Right hindlimb (tissue), 1 donor: ENCODE results near the gene OMG.
"Not testable (repeated sequence)": the region's sequence is repeated elsewhere in the genome, so short reads cannot be mapped to it uniquely, and the experiment has no call there.

Source experiments
- DNase-seq: peaks from one replicate; pipeline ENCODE4 v3.0.0-alpha.2; 2018

The OMG gene

DNA sequence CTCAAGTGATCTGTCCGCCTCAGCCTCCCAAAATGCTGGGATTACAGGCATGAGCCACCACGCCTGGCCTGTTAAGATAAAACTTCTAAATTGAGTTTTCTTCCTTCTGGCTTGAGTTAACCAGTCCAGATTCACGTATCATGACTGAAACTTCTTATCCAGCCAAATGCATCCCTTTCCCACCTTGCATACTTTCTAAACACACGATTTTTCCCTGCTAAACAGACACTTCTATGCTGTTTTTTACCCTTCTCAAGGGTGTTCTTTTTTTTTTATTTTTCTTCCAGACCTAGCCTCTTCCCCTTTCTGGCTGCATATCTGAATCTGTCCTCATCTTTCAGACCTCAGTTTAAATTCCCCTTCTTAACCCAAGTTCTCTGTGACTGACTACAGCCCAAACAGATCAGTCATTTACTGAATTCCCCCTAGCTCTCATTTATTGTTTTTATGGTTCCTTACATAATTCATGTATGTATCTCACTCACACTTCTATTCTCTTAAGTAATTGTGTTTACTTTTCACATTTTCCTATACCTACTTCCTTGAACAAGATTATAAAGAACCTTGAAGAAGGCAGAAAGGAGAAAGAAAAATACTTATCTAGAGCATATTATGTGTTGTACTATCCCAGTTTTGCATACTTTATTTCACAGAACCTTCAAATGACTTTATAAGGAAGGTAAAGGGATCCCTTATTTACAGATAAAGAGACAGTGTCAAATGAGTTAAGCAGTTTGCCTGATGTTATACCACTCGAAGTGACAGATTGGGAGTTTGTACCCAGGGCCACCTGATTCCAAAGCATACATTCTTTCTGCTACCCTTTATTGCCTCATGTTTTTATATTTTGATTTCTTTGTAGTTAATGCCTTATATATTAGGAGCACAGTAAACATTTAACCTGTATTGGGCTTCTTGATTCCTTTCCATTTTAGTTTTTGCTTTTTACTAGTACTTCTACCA lies 11.6 kb upstream of the OMG start:
- DNase-seq: no peak

DNA sequence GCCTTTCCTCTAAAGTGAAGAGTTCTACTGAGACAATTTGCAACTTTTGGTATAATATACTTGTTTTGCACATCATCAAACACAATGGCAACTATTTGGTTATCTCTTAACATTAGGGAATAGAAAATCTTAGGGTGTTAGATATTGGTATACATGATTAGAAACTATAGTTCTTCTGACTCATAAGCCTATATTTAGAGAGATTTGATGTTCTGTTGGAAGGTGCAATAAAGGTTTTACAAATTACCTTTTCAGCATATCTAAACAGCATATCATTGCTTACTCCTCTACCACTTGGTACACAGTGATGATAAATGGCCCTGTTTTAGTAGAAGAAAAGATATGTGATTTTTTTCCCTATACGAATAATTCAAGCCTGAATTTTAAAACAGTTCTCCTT lies 10.6 kb upstream of the OMG start:
- no peak for DNase-seq

DNA sequence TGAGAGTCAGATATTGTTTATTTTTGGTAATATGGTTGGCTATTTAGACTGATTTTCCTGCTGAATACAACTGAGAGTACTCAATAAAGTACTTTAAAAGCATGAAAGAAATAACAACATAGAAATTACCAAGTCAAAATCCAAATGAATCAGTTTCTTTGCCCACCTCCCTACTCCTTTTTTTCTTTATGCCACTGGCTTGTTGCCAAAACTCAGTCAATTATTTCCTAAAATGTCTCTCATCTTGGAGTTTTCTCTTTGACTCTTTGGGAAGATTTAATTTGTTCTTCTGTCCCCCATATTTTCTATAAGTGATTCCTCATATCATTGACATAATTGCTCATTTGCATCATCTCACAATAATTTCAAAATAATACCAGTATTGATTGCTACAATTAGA lies 2.6 kb upstream of the OMG start:
- DNase-seq: no peak

DNA sequence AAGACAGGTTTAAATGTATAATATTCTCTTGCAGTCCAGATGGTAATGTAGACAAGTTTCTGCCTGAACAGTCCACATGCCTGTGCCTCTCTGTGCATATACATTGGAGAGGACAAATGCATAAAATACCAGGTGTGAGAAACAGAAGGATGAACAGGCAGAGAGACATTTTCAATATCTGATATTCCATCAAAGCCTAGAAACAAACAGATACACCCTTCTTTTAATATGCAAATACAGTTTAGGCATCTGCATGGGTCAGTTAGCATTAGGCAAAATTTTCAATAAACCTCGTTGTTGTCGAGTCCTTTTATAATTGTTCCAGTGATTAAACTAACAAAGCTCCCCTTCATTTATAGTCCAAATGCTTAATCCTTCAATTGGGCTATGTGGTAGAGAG lies 897 bp downstream of the OMG start:
- no peak for DNase-seq

DNA sequence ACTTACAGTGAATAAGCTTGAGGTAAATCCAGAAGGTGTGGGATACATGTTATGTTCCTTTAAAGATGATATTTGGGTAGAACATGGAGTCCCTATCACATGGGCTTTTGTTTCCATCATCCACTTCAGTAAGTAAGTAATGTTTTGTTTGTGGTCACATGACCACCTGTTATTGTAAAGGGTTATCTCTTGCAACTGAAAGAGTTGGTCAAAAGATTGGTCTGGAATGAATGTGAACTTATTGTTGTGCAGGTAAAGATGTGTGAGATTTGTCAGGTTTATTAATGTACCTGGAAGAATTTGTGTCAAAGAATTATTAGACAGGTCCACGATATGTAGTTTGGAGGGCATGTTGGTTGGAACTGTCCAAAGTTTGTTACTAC lies 1.6 kb downstream of the OMG start:
- DNase-seq: no peak

DNA sequence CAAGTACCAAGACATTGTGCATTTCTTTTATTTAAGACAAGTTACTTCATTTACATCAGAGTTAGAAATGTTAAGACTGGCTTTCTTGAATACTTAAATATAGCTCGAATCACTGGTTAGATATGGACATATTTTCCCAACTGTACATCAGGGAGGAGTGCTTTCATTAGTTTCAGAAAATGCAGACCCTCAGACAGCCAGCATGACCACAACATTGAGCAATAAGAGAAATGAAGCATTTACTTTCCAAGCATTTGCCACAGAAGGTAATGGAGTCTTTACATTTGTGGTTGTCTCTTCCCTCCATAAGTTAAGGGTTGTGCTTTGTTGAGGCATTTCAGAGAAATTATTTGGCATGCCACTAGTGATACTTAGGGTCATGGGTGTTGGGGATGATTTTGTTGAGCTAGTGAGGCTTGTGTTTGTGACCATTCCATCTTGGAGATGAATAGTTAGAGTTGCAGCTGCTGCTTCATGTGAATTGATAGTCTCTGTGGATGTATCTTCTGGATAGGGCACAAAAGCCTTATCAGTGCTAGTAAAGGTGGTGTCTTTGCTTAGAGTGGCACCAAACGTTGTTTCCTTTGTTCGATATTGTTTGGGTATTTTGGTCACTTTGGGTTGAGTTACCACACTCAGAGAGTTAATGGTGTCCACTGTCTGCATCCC lies 2.1 kb downstream of the OMG start:
- DNase-seq: no peak

DNA sequence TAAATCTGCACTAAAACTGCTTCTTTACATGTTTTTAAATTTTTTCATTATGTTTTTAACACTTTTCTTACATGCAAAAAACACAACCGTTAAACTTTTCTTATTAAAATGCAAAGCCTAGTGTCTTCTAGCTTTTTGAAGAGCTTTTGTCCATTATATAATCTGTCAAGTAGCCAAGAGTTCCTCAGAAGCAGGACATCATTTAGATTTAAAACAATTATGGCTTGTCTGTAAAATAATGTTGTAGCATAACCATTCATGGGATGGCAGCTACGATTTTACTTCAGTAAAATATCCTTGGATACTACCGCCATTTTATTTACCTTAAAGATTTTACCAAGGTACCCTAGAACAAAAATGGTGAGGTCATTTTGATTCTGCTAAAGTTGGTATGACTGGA lies 2.8 kb downstream of the OMG start:
- no peak for DNase-seq

DNA sequence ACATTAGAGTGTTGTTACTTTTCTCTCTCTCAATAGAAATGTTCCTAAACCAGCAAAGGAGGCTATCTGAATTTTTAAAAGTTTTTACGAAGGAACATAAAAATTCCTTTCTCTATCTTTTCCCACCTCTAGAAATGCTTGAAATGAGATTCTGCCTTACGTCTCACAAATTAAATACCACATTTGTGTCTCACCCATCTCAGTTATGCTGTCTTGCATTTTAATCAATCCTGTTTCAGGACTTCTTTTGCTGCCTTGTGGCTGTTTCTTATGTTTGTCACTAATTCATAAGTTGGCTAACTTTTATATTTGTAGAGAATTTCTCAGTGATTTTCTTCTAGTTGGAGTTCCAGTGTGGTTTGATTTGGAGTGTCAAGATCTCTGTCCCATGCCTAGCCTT lies 3.5 kb downstream of the OMG start:
- no peak for DNase-seq

DNA sequence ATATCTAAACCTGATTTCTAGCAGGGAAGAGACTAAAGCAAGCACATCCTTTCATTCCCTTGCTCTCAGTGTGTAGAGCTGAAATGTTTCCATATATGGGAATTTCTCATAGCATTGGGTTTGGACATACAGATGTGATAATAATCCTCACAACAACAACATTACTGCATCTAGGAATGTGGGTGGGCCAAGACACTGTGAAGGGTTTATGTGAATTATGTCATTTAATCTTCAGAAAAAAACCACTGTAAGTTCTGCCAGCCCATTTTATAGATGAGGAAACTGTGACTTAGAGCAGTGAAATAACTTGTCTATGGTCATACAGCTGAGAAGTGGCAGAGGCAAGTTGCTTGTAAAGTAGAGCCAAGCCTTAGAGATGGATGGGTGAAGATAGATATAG lies 5.2 kb downstream of the OMG start:
- no peak for DNase-seq

DNA sequence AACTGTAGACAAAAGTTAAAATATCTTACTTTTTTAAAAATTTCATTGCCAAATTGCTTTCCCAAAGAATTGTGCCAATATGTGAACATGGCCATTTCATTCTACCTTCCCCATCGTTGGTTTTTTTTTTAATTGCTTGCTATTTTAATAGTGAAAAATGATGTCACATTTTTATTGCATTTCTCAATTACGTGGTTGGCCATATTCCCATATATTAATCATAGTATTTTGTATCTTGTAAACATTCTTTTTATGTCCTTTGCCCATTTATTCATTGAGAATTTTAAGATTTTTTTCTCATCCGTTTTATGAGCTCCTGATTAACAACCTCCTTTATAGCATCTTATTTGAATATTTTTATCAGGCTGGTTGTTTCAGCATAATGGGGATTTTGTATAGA lies 7.2 kb downstream of the OMG start:
- DNase-seq: no peak

DNA sequence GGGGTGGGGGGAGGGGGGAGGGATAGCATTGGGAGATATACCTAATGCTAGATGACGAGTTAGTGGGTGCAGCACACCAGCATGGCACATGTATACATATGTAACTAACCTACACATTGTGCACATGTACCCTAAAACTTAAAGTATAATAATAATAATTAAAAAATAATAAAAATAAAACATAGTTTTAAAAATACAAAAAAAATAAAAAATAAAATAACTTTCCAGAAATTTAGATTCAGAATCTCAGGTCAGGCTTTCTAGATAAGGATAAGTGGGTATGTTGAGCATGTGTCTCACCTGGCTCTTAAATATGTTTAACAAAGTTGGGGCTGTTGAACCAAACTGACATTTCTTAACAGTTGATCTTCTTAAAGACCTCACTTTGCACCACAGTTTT lies 9.1 kb downstream of the OMG start:
- DNase-seq: not testable (repeated sequence)

DNA sequence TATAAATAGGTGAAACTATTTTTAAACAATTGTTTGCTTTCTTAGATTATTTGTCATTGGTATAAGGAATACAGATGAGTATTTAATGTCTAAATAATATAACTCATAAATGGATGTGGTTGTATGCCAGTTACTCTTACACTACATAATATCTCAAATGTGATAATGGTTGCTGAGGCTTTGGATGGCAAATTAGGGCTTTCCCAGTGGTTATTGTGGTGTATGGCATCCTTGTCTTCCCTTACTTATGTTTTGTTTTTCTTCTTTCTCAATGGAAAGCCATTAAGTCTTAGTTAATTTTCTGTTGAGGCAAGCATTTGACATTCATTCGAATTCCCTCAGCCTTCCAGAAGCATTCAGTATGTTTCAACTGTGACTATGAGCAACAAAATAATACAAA lies 10.5 kb downstream of the OMG start:
- DNase-seq: no peak

DNA sequence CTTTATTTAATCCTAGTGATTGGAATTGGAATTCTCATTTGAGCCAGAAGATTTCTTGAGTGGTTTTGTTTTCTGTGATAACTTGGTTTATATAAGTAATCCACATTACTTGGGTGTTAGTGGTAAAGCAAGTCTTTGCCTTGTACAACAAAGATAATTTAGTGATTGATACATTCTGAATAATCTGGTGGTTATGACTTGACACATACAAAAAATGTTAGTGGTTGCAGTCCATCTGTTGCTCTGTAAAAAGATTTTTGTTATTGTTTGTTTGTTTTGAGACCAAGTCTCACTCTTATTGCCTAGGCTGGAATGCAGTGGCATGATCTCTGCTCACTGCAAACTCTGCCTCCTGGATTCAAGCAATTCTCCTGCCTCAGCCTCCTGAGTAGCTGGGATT lies 13.2 kb downstream of the OMG start:
- no peak for DNase-seq

DNA sequence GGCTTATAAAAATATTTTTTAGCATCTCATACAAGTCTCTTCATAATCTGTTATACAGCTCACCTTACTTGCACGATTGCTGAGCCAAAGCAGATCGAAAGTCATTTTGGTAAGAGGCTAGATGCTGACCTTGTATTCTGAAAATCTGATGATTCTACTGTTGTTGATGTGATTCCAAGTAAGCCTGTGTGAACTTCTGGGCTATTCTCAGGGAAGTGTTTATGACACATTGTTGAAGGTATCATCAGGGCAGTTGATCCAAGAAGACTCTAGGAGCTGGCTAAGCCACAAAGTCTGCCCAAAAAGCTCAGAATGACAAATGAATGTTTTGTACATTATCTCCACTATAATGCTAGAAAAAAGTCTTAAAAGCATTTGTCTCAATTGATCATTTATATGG lies 16.0 kb downstream of the OMG start:
- no peak for DNase-seq

DNA sequence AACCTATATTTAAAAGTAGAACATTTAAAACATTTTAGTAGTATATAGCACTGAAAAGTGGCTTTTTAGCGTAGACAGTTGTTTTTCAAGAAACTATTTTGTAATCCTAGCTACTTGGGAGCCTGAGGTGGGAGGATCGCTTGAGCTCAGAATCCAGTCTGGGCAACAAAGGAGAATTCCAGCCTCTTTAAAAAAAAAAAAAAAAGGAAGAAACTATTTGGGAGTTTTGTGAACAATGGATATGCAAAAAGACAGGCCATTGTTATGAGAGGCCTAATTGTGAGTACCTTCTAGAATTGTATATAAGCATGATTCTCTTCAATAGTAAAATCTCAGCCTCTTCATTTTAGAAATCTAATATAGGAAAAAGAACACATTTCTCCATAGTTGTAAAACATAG lies 17.6 kb downstream of the OMG start:
- no peak for DNase-seq

DNA sequence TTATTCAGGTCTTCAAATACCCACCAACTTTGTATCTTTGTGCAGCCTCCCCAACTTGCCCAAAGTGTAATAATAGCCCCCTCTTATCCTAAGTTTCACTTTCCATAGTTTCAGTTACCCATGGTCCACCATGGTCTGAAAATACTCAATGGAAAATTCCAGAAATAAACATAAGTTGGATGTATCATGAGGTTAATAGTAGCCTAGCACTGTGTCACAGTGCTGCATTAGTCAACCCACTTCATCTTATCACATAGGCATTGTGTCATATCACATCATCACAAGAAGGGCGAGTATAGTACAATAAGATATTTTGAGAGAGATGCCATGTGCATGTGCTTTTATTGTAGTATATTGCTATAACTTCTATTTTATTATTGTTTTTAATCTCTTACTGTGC lies 21.9 kb downstream of the OMG start:
- no peak for DNase-seq

DNA sequence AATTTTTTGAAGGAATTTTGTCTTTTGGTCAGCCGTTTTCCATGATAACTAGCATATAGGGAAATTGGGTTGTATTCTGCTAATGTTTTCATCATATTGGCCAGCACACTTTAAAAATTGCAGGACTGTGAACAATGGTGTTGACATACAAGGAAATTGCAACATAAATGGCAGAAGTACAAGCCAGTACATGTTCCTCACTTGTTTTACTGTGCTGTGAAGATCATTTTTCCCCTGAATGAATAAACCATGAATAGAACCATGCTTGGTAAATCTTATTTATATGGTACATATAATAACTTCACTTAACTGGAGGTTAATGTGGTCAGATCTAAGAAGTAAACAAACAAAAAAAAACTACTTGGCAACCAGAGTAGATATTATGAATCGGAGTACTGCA lies 22.8 kb downstream of the OMG start:
- no peak for DNase-seq

DNA sequence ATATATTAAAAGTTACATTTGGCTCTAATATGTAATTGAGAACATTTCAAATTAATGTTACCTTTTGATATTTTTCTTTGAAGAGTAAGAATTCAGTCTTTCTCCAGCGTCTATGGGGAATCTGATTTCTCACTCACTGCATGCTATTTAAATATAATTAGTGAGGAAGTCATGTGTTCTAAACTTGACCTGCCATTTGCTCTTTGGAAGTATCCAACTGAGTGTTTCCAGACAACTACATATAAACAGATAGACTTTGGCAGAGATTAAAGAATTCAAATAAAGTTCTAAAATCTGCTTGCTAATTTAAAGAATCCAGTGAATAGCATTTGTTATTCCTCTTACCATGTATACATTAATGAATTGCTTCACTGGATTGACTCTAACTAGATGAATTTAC lies 23.5 kb downstream of the OMG start:
- DNase-seq: no peak

DNA sequence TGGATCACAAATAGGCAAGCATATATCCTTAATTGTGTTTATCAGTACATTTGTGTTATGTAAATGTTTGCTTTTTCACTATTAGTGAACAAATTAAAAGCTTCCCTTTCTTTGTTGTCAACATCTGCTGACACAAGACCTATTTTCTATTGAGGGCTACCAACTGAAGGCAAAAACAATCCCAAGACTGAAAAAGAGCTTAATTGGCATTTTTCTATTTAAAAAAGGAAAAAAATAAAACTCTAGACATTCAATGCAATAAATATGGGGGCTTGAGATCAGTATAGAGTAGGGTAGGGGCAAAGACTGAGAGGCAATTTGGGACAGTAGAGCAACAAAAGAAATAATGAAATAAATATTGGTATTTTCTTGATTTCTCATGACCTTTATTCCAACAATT lies 24.2 kb downstream of the OMG start:
- DNase-seq: no peak

DNA sequence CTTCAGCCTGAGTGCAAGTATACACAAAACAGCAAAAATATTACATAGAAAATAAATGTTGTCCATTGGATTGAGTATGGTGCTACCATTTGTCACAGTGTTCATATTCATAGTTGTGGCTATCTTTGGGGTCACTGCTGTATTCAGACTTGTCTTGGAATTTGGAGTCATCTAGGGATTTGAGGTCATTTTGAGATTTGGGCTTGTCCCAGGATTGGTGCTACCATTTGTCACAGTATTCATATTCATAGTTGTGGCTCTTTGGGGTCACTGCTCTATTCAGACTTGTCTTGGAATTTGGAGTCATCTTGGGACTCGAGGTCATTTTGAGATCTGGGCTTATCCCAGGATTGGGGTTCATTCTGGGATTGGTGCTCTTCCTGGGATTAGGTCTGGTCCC lies 24.8 kb downstream of the OMG start:
- DNase-seq: no peak

DNA sequence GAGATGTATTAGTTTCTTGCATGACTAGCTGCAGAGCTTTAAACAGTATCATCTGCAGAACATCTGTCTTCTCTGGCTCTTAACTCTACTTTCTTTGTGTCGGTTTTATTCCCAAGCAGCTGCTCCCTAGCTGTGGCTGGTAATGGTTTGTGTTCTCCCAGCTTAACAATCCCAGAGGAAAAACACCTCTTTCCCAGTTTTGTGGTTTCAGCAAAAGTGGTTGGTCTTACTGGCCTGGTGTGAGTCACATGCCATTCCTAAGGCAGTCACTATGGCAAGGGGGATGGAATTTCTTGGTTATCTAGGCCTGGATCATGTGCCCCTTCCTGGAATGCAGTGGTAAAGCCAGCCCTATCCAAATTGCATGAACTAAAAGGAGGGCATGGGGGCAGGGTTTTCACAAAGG lies 27.5 kb downstream of the OMG start:
- peak; percentile 30 for DNase-seq

DNA sequence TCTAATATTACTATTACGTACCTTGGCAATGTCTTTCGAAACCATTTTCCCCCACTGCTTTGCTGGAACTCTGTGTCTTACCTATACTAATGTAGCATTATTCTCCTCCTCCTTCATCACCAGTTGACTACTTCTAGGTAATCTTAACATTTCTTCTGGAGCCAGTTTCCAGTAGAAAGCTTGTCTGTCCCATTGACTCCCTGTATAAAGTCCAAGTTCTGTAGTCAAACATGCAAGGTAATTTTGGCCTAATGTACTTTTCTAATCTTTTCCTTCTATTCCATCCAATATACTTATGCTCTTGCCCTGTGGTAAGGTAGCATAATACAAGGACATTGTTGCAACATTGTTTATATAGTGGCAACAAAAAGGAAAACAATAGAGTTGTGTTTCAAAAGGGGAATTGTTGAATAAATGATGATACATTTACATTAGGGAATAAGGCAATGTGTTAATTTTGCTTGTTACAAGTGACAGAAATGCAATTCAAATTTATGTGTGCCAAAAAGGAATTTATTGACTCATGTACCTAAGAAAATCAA lies 27.9 kb downstream of the OMG start:
- no peak for DNase-seq

DNA sequence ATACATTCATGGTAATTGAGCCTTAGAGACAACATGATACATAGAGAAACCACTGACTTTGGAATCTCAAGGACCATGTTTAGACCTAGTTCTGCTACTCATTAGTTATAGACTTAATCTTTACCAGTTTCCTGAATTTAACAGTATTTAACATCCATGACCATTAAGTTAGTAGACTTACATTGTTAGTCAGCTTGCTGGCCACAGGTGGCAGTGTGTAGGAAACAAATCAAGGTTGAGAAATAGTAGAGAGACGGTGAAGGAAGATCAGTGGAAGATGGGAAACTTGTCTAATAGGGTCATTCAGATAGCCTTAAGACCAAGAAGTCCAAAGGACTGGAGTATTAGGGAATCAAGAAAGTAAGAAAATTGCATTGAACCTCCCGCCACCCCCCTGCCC lies 31.0 kb downstream of the OMG start:
- DNase-seq: no peak

DNA sequence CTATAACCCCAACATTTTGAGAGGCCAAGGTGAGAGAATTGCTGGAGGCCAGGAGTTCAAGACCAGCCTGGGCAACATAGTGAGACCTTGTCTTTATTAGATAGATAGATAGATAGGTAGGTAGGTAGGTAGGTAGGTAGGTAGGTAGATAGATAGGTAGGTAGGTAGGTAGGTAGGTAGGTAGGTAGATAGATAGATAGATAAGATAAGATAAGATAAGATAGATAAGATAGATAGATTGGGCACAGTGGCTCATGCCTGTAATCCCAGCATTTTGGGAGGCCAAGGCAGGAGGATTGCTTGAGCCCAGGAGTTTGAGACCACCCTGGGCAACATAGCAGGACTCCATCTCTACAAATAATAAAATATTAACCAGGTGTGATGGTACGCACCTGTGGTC lies 34.1 kb downstream of the OMG start:
- DNase-seq: not testable (repeated sequence)
